Mesenchymal stem cell (in vitro differentiated cells and primary cell): ENCODE measurements around the gene ALDH7A1.
"Not testable (repeated sequence)": the region's sequence is repeated elsewhere in the genome, so short reads cannot be mapped to it uniquely, and the experiment has no call there.

Source experiments
- DNase-seq: peaks from one replicate; pipeline ENCODE4 v3.0.0-alpha.2; 2013
- H2AFZ ChIP-seq: one replicate; pipeline ENCODE4 v1.6.1; 2013; ENCODE audit warnings: low read depth, mild to moderate bottlenecking, control low read depth, inconsistent platforms, low read length, moderate library complexity
- H2AK5ac ChIP-seq: 2 replicates; pipeline ENCODE4 v1.6.1; 2013; ENCODE audit warnings: low read length, moderate library complexity, mild to moderate bottlenecking, inconsistent platforms; ENCODE audit not compliant: severe bottlenecking
- H2BK120ac ChIP-seq: one replicate; pipeline ENCODE4 v1.6.1; 2013; ENCODE audit warnings: low read depth, mild to moderate bottlenecking, inconsistent platforms, low read length, moderate library complexity
- H2BK12ac ChIP-seq, 2 experiments: one replicate each; pipeline ENCODE4 v1.6.1; 2013; ENCODE audit warnings: inconsistent platforms in 2 of 2, low read length in 2 of 2, mild to moderate bottlenecking in 2 of 2, moderate library complexity in 2 of 2, control low read depth in 1 of 2
- H2BK15ac ChIP-seq: one replicate; pipeline ENCODE4 v1.6.1; 2013; ENCODE audit warnings: mild to moderate bottlenecking, low read depth, inconsistent platforms; ENCODE audit not compliant: poor library complexity, severe bottlenecking
- H2BK5ac ChIP-seq: 2 replicates; pipeline ENCODE4 v1.6.1; 2013; ENCODE audit warnings: low read depth, mild to moderate bottlenecking, low read length, control low read depth, inconsistent platforms; ENCODE audit not compliant: poor library complexity, severe bottlenecking
- H3K14ac ChIP-seq, 2 experiments: one replicate each; pipeline ENCODE4 v1.6.1; 2013; ENCODE audit warnings: inconsistent platforms in 2 of 2, low read length in 2 of 2, control low read depth in 1 of 2, mild to moderate bottlenecking in 1 of 2, moderate library complexity in 1 of 2
- H3K18ac ChIP-seq, 2 experiments: one replicate each; pipeline ENCODE4 v1.6.1; 2013; ENCODE audit warnings: inconsistent platforms in 2 of 2, low read length in 2 of 2, control low read depth in 1 of 2, low read depth in 1 of 2, mild to moderate bottlenecking in 1 of 2
- H3K23ac ChIP-seq, 2 experiments: one replicate each; pipeline ENCODE4 v1.6.1; 2013; ENCODE audit warnings: inconsistent platforms in 2 of 2, low read length in 2 of 2, mild to moderate bottlenecking in 2 of 2, moderate library complexity in 2 of 2, control low read depth in 1 of 2
- H3K27ac ChIP-seq: 2 replicates; pipeline ENCODE4 v1.5.1; 2013; ENCODE audit warnings: mild to moderate bottlenecking, moderate library complexity, low read length, control low read depth, inconsistent platforms; ENCODE audit not compliant: poor library complexity, severe bottlenecking
- H3K27me3 ChIP-seq, 2 experiments: 2 replicates each; pipeline versions ENCODE4 v1.6.1 to v1.7.0; 2013; ENCODE audit warnings: low read length in 2 of 2, mild to moderate bottlenecking in 2 of 2, moderate library complexity in 2 of 2, control low read depth in 1 of 2, inconsistent platforms in 1 of 2; ENCODE audit not compliant: control insufficient read depth in 1 of 2, insufficient read depth in 1 of 2
- H3K36me3 ChIP-seq, 2 experiments: 2 replicates each; pipeline versions ENCODE4 v1.6.1 to v1.7.0; 2013; ENCODE audit warnings: low read length in 2 of 2, control low read depth in 1 of 2, inconsistent platforms in 1 of 2, low read depth in 1 of 2, mild to moderate bottlenecking in 1 of 2; ENCODE audit not compliant: insufficient read depth in 2 of 2, control insufficient read depth in 1 of 2
- H3K4ac ChIP-seq, 2 experiments: one replicate each; pipeline ENCODE4 v1.6.1; 2013; ENCODE audit warnings: inconsistent platforms in 2 of 2, low read length in 2 of 2, mild to moderate bottlenecking in 2 of 2, moderate library complexity in 2 of 2, control low read depth in 1 of 2, low read depth in 1 of 2
- H3K4me1 ChIP-seq: 2 replicates; pipeline ENCODE4 v1.6.1; 2013; ENCODE audit warnings: low read depth, low read length, control low read depth; ENCODE audit not compliant: control insufficient read depth, insufficient read depth
- H3K4me2 ChIP-seq: 2 replicates; pipeline ENCODE4 v1.6.1; 2013; ENCODE audit warnings: low read length, mild to moderate bottlenecking, inconsistent platforms; ENCODE audit not compliant: poor library complexity, severe bottlenecking
- H3K4me3 ChIP-seq, 2 experiments: 2 replicates each; pipeline versions ENCODE4 v1.5.1 to v1.7.0; 2013; ENCODE audit warnings: low read length in 2 of 2, mild to moderate bottlenecking in 2 of 2, control low read depth in 1 of 2, low read depth in 1 of 2; ENCODE audit not compliant: insufficient read depth in 1 of 2
- H3K79me1 ChIP-seq: replicated peaks from 2 replicates; pipeline ENCODE4 v1.6.1; 2013; ENCODE audit warnings: mild to moderate bottlenecking, control low read depth, low read length, inconsistent platforms; ENCODE audit not compliant: poor library complexity, severe bottlenecking
- H3K9ac ChIP-seq: 2 replicates; pipeline ENCODE4 v1.7.0; 2013; ENCODE audit warnings: mild to moderate bottlenecking, low read length, moderate library complexity
- H3K9me3 ChIP-seq: 2 replicates; pipeline ENCODE4 v1.7.0; 2013; ENCODE audit warnings: mild to moderate bottlenecking, low read length; ENCODE audit not compliant: control insufficient read depth
- H4K8ac ChIP-seq: one replicate; pipeline ENCODE4 v1.6.1; 2013; ENCODE audit warnings: inconsistent platforms, mild to moderate bottlenecking, low read length, moderate library complexity
- H4K91ac ChIP-seq: one replicate; pipeline ENCODE4 v1.6.1; 2013; ENCODE audit warnings: mild to moderate bottlenecking, low read length, inconsistent platforms
- WGBS: methylation state at CpG from one replicate; pipeline ENCODE4 v1.1.7; 2013; ENCODE audit warnings: mixed read lengths; 5-methylcytosine and 5-hydroxymethylcytosine counted together

ALDH7A1 gene

DNA sequence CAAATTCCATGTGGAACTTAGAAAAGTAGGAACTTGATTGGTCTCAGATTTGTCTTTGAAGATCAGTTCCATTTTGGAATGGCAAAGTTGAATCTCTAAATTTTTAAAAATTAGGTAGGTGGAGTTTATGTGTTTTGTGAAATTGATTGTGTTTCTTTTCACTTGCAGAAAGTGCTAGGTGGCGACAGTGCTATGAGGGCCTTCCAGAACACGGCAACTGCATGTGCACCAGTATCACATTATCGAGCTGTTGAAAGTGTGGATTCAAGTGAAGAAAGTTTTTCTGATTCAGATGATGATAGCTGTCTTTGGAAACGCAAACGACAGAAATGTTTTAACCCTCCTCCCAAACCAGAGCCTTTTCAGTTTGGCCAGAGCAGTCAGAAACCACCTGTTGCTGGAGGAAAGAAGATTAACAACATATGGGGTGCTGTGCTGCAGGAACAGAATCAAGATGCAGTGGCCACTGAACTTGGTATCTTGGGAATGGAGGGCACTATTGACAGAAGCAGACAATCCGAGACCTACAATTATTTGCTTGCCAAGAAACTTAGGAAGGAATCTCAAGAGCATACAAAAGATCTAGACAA is 8.5 kb upstream of the ALDH7A1 start:
- peaks cover 5% of the 10 kb centered on the region for H3K79me1 ChIP-seq
- H3K27me3 ChIP-seq: no peaks in the 10 kb centered on the region
- no peak overlapping the region for H2AFZ ChIP-seq
- no peak overlapping the region for H2BK5ac ChIP-seq
- no peak overlapping the region for H3K4ac ChIP-seq
- no peak overlapping the region for H3K4me3 ChIP-seq
- WGBS: 85% methylated on average over 4 of the region's 6 CpGs
- H2AK5ac ChIP-seq: no peak overlapping the region
- H3K4me2 ChIP-seq: no peak overlapping the region
- no peak overlapping the region for H3K14ac ChIP-seq
- H2BK120ac ChIP-seq: no peak overlapping the region
- peak overlapping the region; percentile 7 for H3K9ac ChIP-seq
- H3K9me3 ChIP-seq: no peaks in the 10 kb centered on the region
- no peak overlapping the region for H3K18ac ChIP-seq
- no peak for DNase-seq
- H3K4me1 ChIP-seq: peaks cover 11% of the 10 kb centered on the region
- H3K27ac ChIP-seq: no peak overlapping the region
- H4K91ac ChIP-seq: no peak overlapping the region
- H4K8ac ChIP-seq: no peak overlapping the region
- no peak overlapping the region for H3K23ac ChIP-seq
- H3K36me3 ChIP-seq: peaks cover 17 to 46% of the 10 kb centered on the region in 2 experiments
- no peak overlapping the region for H2BK15ac ChIP-seq
- H2BK12ac ChIP-seq: no peak overlapping the region

DNA sequence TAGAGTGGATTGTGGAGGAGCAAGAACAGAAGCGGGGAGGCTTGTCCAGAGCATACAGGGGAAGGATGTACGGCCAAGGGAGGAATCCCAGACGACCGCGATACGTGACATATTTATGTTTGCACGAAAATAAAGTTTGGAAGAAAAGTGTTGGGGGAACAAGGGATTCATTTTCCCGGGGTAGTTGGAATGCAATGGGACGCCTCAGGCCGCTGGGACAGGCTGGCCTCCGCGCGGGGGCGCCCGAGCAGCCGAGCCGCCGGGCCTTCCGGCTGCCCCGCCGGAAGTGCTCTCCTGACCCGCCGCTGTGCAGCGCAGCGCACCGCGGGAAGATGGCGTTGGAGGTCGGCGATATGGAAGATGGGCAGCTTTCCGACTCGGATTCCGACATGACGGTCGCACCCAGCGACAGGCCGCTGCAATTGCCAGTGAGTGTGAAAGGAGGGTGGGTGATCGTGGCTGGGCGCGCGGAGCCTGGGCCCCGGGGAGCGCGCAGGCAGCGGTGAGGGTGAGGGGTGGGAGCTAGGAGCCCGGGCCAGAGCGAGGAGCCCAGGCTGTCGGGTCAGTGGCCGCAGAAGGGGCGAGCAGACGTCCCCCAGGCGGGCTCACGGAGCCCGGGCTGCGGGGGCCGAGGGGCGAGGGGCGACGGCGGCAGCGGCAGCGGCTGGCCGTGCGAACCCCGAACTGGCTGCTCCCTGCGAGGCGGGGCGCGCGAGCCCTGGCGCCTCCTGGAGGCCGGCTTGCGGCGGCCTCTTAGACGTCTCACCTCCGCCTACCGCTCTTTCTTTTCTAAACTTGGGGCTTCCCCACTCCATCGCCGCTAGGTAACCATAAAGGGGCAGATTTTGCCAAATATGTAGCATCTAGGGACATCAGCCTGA is 5.9 kb upstream of the ALDH7A1 start, which contains the start of gene PHAX:
TSS of gene PHAX (plus strand) at position 317 of the 881 bp plus-strand sequence. CDS start at position 333, 16 bp downstream.
- no peaks in the 10 kb centered on the region for H3K27me3 ChIP-seq
- peak; percentile 83 for DNase-seq
- H3K14ac ChIP-seq: peak within 1 kb of the TSS in 1 of 2 experiments; percentile 94
- peak within 1 kb of the TSS; percentile 97 to 100 for H3K4me3 ChIP-seq
- peak within 1 kb of the TSS; percentile 97 for H4K8ac ChIP-seq
- peaks cover 11% of the 10 kb centered on the region for H3K4me1 ChIP-seq
- no peak within 1 kb of the TSS for H2BK5ac ChIP-seq
- H3K79me1 ChIP-seq: peaks cover 5% of the 10 kb centered on the region
- peak within 1 kb of the TSS; percentile 96 for H3K9ac ChIP-seq
- peak within 1 kb of the TSS; percentile 87 for H4K91ac ChIP-seq
- peak within 1 kb of the TSS; percentile 42 for H3K27ac ChIP-seq
- H2BK12ac ChIP-seq: peak within 1 kb of the TSS in 1 of 2 experiments; percentile 61
- H2AK5ac ChIP-seq: peak within 1 kb of the TSS; percentile 67
- peaks cover 14 to 23% of the 10 kb centered on the region in 2 experiments for H3K36me3 ChIP-seq
- H3K23ac ChIP-seq: peak within 1 kb of the TSS in 1 of 2 experiments; percentile 85
- H3K18ac ChIP-seq: peak within 1 kb of the TSS; percentile 95 to 98
- peak within 1 kb of the TSS; percentile 98 for H2AFZ ChIP-seq
- peak within 1 kb of the TSS; percentile 94 to 97 for H3K4ac ChIP-seq
- no peak within 1 kb of the TSS for H2BK15ac ChIP-seq
- H3K4me2 ChIP-seq: peak within 1 kb of the TSS; percentile 44
- H3K9me3 ChIP-seq: no peaks in the 10 kb centered on the region
- WGBS: 2% methylated on average over 67 of the region's 79 CpGs
- peak within 1 kb of the TSS; percentile 22 for H2BK120ac ChIP-seq

DNA sequence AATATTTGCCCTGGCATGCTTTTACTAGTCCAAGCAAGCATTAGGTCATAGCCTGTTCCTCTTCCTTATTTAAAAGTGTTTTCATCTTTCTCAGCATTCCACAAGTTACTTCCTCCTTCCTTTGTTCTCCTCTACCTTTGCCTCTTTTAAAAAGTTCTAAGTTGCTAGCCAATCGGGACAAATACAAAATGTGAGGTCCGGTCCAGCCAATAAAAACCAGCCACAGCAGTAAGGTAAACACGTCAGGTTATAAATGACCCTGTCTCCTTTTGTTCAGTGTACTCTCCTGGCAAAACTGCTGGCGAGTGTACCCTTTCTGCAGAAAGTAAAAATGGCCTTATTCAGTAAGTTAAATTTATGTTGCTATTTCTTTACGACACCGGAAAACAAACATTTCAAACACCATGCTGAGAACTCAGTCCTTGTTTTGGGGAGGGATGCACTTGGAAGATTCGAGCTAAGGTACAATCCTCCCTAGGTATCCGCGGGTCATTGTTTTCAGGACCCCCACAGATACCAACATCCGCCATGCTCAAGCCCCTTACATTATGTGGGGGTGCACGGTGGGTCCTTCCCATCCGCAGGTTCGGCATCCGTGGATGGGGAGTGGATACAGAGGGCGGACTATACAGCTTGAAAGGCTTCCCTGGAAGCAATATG is 5.1 kb upstream of the ALDH7A1 start:
- H3K27me3 ChIP-seq, H3K79me1 ChIP-seq, H3K14ac ChIP-seq, H2BK120ac ChIP-seq, H3K23ac ChIP-seq, H3K27ac ChIP-seq, H2BK5ac ChIP-seq, H3K9me3 ChIP-seq, H4K91ac ChIP-seq, H2BK15ac ChIP-seq, DNase-seq, H3K4me1 ChIP-seq: not testable (repeated sequence)
- peak overlapping the region; percentile 96 for H3K9ac ChIP-seq
- peak overlapping the region in 1 of 2 experiments; percentile 100 for H3K4me3 ChIP-seq
- H3K18ac ChIP-seq: peak overlapping the region; percentile 59 to 75
- peaks cover 11 to 15% of the 10 kb centered on the region in 2 experiments for H3K36me3 ChIP-seq
- peak overlapping the region; percentile 67 for H2AK5ac ChIP-seq
- peak overlapping the region in 1 of 2 experiments; percentile 49 for H2BK12ac ChIP-seq
- H3K4me2 ChIP-seq: peak overlapping the region; percentile 25
- peak overlapping the region; percentile 89 for H2AFZ ChIP-seq
- WGBS: 75% methylated on average over 15 of the region's 15 CpGs
- peak overlapping the region; percentile 97 for H4K8ac ChIP-seq
- peak overlapping the region; percentile 20 to 78 for H3K4ac ChIP-seq
